ENCODE data around the gene IMMP2L.

GRCh38 chr7:110944448-110944847 is 617.8 kb downstream of the IMMP2L start:
- TF ChIP-seq CTCF (IDR thresholded peaks at IDR 0.05 in 4 of 5, conservative IDR thresholded peaks at IDR 0.05 in 1 of 5) (no peak), POLR2A (IDR thresholded peaks at IDR 0.05) (no peak)

Data from gastrocnemius medialis (tissue), 4 donors.